ENCODE data around the gene TNFSF13B.
"Not testable (repeated sequence)": the region's sequence is repeated elsewhere in the genome, so short reads cannot be mapped to it uniquely, and the experiment has no call there.

TNFSF13B gene

DNA sequence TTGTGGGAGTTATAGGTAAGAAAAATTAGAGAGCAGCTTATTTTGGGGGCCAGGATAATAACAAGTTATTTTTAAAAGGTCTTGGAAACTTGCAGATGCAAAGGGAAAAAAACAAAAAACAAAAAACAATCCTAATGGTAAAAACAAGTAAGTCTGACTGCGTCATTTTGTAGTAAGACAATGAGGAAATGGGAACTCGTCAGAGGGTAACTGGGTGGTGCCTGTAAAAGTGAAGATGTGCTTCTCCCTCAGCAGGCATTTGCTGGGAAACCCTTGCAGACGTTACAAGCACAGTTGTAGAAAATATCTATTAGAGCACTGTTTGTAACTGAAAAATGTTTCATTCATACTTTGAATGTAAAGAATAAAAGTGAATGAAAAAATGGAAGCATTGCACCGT lies 2.2 kb upstream of the TNFSF13B start:
- H3K4me3 ChIP-seq (ENCODE audit: low read length) = no peak overlapping the region
- H3K9ac ChIP-seq (ENCODE audit: low read length) = no peak overlapping the region
- no peaks in the 10 kb centered on the region for H3K9me3 ChIP-seq (ENCODE audit: control insufficient read depth, low read length)
- H3K27me3 ChIP-seq (ENCODE audit: control insufficient read depth, insufficient read depth, low read length) = no peaks in the 10 kb centered on the region
- no peaks in the 10 kb centered on the region for H3K4me1 ChIP-seq (ENCODE audit: control insufficient read depth, insufficient read depth, low read length)
- no peaks in the 10 kb centered on the region for H3K36me3 ChIP-seq (ENCODE audit: control insufficient read depth, insufficient read depth, low read length)

DNA sequence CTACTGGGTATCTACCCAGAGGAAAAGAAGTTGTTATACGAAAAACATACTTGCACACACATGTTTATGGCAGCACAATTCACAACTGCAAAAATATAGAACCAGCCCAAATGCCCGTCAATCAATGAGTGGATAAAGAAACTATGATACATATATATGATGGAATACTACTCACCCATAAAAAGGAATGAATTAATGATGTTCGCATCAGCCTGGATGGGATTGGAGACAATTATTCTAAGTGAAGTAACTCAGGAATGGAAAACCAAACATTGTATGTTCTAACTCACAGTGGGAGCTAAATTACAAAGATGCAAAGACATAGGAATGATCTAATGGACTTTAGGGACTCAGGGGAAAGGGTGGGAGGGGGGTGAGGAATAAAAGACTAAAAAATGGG lies 1.7 kb upstream of the TNFSF13B start:
- H3K9ac ChIP-seq (ENCODE audit: low read length); H3K4me1 ChIP-seq (ENCODE audit: control insufficient read depth, insufficient read depth, low read length); H3K27me3 ChIP-seq (ENCODE audit: control insufficient read depth, insufficient read depth, low read length): not testable (repeated sequence)

DNA sequence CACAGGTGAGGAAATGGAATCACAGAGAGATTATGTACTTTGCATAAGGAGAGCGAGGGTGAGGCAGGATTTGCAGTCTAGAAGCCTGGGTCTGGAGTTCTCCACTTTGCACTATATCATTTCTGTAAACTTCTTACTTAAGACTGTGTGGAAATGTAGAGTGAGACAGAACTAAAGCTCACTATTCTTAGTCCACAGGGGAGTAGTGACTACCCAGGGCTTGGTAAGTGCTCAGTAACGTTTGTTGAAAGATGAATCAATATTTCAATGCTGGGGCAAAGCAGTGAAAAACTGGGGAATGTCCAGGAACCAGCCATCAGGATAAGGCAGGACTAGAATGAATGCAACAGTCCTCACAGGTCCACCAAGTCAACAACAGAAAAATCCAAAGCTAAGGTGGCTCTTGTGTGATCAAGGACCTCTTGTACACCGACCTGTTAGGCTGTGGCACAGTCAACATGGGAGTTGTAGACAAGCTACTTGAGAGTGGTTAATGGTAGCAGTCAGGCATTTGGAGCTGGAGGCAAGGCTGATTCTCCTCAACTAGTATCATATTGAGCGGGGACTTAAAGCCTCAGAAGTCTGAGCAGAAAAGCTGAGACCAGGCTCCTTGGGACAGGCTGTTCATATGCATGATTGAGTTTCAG lies 929 bp upstream of the TNFSF13B start:
- H3K36me3 ChIP-seq (ENCODE audit: control insufficient read depth, insufficient read depth, low read length) = no peaks in the 10 kb centered on the region
- H3K27me3 ChIP-seq (ENCODE audit: control insufficient read depth, insufficient read depth, low read length) = no peaks in the 10 kb centered on the region
- H3K4me3 ChIP-seq (ENCODE audit: low read length) = no peak overlapping the region
- no peaks in the 10 kb centered on the region for H3K9me3 ChIP-seq (ENCODE audit: control insufficient read depth, low read length)
- H3K9ac ChIP-seq (ENCODE audit: low read length) = no peak overlapping the region
- no peaks in the 10 kb centered on the region for H3K4me1 ChIP-seq (ENCODE audit: control insufficient read depth, insufficient read depth, low read length)

More for the DNA sequence above, 1.7 kb upstream of the TNFSF13B start:
- H3K36me3 ChIP-seq (ENCODE audit: control insufficient read depth, insufficient read depth, low read length); H3K9me3 ChIP-seq (ENCODE audit: control insufficient read depth, low read length); H3K4me3 ChIP-seq (ENCODE audit: low read length): not testable (repeated sequence)

DNA sequence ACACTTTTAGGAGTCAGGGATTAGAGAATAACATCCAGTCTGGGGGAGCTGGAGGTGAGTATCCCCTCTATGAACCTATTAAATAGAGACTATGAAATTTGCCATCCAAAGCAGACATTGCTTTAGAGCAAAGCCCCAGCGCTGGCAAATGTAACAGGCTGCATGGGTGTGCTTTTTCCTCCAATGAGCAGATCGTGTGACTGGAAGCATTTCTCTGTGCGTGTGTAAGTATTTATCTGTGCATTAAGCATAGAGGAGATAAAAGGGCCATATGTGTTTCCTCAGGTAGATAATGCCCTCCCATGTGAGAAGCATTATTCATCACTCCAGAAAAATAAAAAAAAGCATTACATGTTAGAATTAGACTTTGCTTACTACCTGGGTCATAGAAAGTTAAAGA lies 924 bp downstream of the TNFSF13B start:
- Histone ChIP-seq H3K4me3 (ENCODE audit: low read length) (peak overlapping the region; percentile 12), H3K4me1 (ENCODE audit: control insufficient read depth, insufficient read depth, low read length) (no peaks in the 10 kb centered on the region), H3K9ac (ENCODE audit: low read length) (peak overlapping the region; percentile 54), H3K27me3 (ENCODE audit: control insufficient read depth, insufficient read depth, low read length) (no peaks in the 10 kb centered on the region), H3K9me3 (ENCODE audit: control insufficient read depth, low read length) (no peaks in the 10 kb centered on the region), H3K36me3 (ENCODE audit: control insufficient read depth, insufficient read depth, low read length) (no peaks in the 10 kb centered on the region)

DNA sequence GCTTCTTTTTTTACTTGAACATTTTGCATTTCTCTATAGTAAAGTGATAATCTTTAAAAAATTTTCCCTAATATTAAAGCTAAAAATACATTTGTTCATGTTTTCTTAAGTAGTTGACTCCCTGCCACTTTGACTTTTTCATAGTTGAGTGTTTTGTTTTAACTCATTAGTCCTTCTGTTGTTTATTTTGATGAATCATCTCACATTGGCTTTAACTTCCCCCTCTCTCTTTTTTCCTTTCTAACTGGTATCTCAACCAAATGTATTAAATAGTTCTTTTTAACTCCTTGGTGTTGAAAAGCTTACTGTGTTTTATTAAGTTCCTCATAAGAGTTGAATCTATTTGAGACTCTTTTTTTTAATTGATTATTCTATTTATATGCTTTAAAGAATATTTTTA lies 2.8 kb downstream of the TNFSF13B start:
- Histone ChIP-seq H3K36me3 (ENCODE audit: control insufficient read depth, insufficient read depth, low read length) (no peaks in the 10 kb centered on the region), H3K4me3 (ENCODE audit: low read length) (no peak overlapping the region), H3K4me1 (ENCODE audit: control insufficient read depth, insufficient read depth, low read length) (peaks cover 7% of the 10 kb centered on the region), H3K9me3 (ENCODE audit: control insufficient read depth, low read length) (no peaks in the 10 kb centered on the region), H3K9ac (ENCODE audit: low read length) (no peak overlapping the region), H3K27me3 (ENCODE audit: control insufficient read depth, insufficient read depth, low read length) (no peaks in the 10 kb centered on the region)

DNA sequence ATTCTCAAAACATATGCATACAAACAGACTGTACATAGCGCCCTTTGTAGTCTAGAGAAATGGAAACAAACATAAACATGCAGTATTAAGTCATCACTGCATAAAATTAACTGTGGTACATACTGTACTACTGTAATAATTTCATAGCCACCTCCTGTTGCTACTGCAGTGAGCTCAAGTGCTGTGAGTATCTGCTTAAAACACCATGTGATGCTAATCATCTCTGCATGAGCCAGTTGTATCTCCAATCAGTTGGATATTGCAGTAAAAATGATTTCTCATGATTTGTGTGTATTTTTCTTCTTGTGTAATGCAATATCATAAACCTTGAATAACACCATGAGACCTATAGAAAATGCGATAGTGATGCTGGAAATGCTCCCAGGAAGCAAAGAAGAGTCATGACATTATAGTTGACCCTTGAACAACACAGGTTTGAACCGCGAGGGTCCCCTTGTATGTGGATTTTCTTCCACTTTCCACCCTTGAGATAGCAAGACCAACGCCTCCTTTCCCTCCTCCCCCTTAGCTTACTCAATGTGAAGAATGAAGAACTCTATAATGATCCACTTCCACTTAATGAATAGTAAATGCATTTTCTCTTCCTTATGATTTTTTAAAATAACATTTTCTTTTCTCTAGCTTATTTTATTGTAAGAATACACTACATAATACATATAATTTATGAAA lies 4.1 kb downstream of the TNFSF13B start:
- H3K4me1 ChIP-seq (ENCODE audit: control insufficient read depth, insufficient read depth, low read length) = peaks cover 7% of the 10 kb centered on the region
- H3K4me3 ChIP-seq (ENCODE audit: low read length) = no peak overlapping the region
- no peak overlapping the region for H3K9ac ChIP-seq (ENCODE audit: low read length)
- no peaks in the 10 kb centered on the region for H3K27me3 ChIP-seq (ENCODE audit: control insufficient read depth, insufficient read depth, low read length)
- H3K9me3 ChIP-seq (ENCODE audit: control insufficient read depth, low read length) = no peaks in the 10 kb centered on the region
- H3K36me3 ChIP-seq (ENCODE audit: control insufficient read depth, insufficient read depth, low read length) = no peaks in the 10 kb centered on the region

DNA sequence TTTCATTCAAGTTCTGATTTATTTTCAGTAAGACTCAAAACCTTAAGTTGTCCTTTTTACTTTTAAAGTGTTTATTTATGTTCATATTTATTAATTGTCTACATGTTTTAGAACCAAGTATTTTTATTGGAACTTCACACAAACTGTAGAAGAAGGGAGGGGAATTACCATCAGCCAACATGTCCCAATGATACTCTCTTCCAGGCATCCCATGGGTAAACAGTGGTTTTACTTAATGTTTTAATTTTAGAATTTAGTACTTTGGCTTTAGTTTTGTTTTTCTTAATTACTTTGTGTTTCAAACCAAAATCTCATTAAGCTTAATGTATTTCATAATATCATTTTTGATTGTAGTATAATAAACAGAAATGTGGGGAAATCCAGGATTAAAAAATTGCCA lies 5.2 kb downstream of the TNFSF13B start:
- H3K9me3 ChIP-seq (ENCODE audit: control insufficient read depth, low read length) = no peaks in the 10 kb centered on the region
- H3K4me3 ChIP-seq (ENCODE audit: low read length) = no peak overlapping the region
- no peaks in the 10 kb centered on the region for H3K27me3 ChIP-seq (ENCODE audit: control insufficient read depth, insufficient read depth, low read length)
- no peak overlapping the region for H3K9ac ChIP-seq (ENCODE audit: low read length)
- H3K4me1 ChIP-seq (ENCODE audit: control insufficient read depth, insufficient read depth, low read length) = peaks cover 7% of the 10 kb centered on the region
- H3K36me3 ChIP-seq (ENCODE audit: control insufficient read depth, insufficient read depth, low read length) = no peaks in the 10 kb centered on the region

DNA sequence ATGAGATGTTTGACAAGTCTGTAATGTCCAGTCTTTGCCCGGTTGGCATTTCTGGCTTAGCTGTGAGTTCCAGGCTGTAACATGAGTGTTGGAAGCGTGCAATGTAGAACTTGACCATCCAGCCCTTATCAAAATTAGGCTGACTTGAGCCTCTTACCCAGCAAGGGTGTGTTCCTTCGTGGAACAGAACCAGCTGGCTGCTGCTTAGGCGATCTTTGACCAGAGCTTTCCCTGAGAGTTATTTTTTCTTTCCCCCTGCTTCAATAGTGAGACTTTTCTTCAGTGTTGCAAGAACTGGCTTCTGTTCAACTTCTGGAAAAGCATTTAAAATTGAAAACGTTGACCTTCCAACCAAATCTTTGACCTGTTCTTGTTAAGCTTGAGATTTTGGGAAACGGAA lies 6.5 kb downstream of the TNFSF13B start:
- H3K36me3 ChIP-seq (ENCODE audit: control insufficient read depth, insufficient read depth, low read length) = no peaks in the 10 kb centered on the region
- no peaks in the 10 kb centered on the region for H3K27me3 ChIP-seq (ENCODE audit: control insufficient read depth, insufficient read depth, low read length)
- H3K4me1 ChIP-seq (ENCODE audit: control insufficient read depth, insufficient read depth, low read length) = peaks cover 7% of the 10 kb centered on the region
- no peak overlapping the region for H3K9ac ChIP-seq (ENCODE audit: low read length)
- H3K4me3 ChIP-seq (ENCODE audit: low read length) = no peak overlapping the region
- no peaks in the 10 kb centered on the region for H3K9me3 ChIP-seq (ENCODE audit: control insufficient read depth, low read length)

DNA sequence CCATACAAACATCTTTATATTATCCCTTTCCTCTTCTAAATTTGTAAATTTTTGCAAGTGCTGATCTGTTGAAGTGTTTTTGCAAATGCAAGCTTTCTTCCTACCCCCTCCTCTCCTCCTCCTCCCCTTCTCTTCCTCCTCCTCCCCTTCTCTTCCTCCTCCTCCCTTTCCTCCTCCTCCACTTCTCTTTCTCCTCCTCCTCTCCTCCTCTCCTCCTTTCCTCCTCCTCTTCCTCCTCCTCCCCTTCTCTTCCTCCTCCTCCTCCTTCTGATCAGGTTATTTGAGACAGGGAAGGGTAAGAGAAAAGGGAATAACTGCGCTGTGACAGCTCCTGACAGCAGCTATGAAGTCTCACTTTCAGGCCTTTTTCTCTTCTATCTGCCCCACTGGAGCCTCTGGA lies 8.9 kb downstream of the TNFSF13B start:
- H3K4me3 ChIP-seq (ENCODE audit: low read length) = no peak overlapping the region
- no peaks in the 10 kb centered on the region for H3K9me3 ChIP-seq (ENCODE audit: control insufficient read depth, low read length)
- no peak overlapping the region for H3K9ac ChIP-seq (ENCODE audit: low read length)
- no peaks in the 10 kb centered on the region for H3K36me3 ChIP-seq (ENCODE audit: control insufficient read depth, insufficient read depth, low read length)
- no peaks in the 10 kb centered on the region for H3K27me3 ChIP-seq (ENCODE audit: control insufficient read depth, insufficient read depth, low read length)
- H3K4me1 ChIP-seq (ENCODE audit: control insufficient read depth, insufficient read depth, low read length) = peaks cover 7% of the 10 kb centered on the region

DNA sequence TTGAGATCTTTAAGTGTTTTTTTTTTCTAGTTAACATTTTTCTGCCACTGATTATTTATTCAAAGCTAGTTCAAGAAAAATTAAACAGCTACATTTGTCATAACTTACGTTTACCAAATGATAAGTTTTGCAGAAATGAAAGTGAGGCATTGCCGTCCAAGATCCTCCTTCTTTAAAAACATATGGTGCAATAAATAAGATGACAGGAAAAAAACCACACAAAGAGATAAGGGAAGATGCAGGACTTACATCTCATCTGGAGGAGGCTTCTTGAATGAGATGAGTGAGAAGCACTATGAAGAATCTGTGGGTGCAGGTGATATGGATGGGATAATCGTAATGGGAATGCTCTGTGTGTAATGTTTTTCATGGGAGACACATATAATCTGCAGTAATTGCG lies 12.4 kb downstream of the TNFSF13B start:
- Histone ChIP-seq H3K27me3 (ENCODE audit: control insufficient read depth, insufficient read depth, low read length) (no peaks in the 10 kb centered on the region), H3K9me3 (ENCODE audit: control insufficient read depth, low read length) (no peaks in the 10 kb centered on the region), H3K9ac (ENCODE audit: low read length) (no peak overlapping the region), H3K36me3 (ENCODE audit: control insufficient read depth, insufficient read depth, low read length) (no peaks in the 10 kb centered on the region), H3K4me3 (ENCODE audit: low read length) (no peak overlapping the region), H3K4me1 (ENCODE audit: control insufficient read depth, insufficient read depth, low read length) (no peaks in the 10 kb centered on the region)

DNA sequence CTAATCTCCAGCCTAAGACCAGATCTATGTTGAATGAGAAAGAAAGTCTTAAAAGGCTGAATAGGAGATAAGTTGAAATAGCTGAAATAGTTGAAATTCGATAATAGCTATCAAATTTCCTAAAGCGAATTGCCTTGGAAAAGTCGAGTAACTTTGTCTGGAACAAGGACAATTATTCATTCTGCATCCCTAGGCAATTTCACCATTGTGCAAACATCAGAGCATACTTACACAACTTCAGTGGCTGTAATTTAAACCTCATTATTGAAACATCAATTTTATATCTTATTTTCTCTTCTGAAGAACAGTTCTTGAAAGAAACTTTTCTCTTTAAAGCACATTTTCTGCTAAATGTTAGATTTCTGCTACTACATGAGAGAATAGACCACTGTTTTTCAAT lies 13.6 kb downstream of the TNFSF13B start:
- H3K4me1 ChIP-seq (ENCODE audit: control insufficient read depth, insufficient read depth, low read length) = no peaks in the 10 kb centered on the region
- H3K36me3 ChIP-seq (ENCODE audit: control insufficient read depth, insufficient read depth, low read length) = no peaks in the 10 kb centered on the region
- no peaks in the 10 kb centered on the region for H3K27me3 ChIP-seq (ENCODE audit: control insufficient read depth, insufficient read depth, low read length)
- H3K9me3 ChIP-seq (ENCODE audit: control insufficient read depth, low read length) = no peaks in the 10 kb centered on the region
- no peak overlapping the region for H3K9ac ChIP-seq (ENCODE audit: low read length)
- no peak overlapping the region for H3K4me3 ChIP-seq (ENCODE audit: low read length)

DNA sequence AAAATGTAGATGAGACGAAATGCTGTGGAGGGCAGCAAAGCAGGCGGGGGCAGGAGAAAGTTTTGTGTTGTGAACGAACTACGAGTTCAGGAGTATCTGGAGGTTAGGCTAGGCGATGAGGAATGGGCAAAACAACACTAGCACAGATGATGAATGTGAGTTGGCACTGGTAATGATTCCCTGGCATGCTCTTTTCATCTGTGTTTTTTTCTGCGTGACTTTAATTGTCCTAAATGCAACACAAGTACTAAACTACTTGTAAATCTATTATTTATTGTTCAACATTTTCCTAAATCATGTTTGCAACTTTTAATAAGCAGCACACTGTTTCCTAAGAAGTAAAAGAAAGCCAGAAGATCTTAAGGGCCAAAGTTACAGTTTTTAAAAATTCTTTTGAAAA lies 19.2 kb downstream of the TNFSF13B start:
- Histone ChIP-seq H3K36me3 (ENCODE audit: control insufficient read depth, insufficient read depth, low read length) (no peaks in the 10 kb centered on the region), H3K9me3 (ENCODE audit: control insufficient read depth, low read length) (no peaks in the 10 kb centered on the region), H3K27me3 (ENCODE audit: control insufficient read depth, insufficient read depth, low read length) (no peaks in the 10 kb centered on the region), H3K9ac (ENCODE audit: low read length) (no peak overlapping the region), H3K4me3 (ENCODE audit: low read length) (no peak overlapping the region), H3K4me1 (ENCODE audit: control insufficient read depth, insufficient read depth, low read length) (no peaks in the 10 kb centered on the region)

All from mucosa of stomach (tissue), 1 donor.